Activated CD8-positive, alpha-beta memory T cell treated with anti-CD3 and anti-CD28 coated beads, Interleukin-2, amount 50 U/mL, for 1 hour (primary cell): Measurements from ENCODE around the gene AK5.

Source experiments
- DNase-seq: peaks from one replicate; pipeline ENCODE4 v3.0.0-alpha.2; 2020; ENCODE audit errors: extremely low read depth

The AK5 gene

DNA sequence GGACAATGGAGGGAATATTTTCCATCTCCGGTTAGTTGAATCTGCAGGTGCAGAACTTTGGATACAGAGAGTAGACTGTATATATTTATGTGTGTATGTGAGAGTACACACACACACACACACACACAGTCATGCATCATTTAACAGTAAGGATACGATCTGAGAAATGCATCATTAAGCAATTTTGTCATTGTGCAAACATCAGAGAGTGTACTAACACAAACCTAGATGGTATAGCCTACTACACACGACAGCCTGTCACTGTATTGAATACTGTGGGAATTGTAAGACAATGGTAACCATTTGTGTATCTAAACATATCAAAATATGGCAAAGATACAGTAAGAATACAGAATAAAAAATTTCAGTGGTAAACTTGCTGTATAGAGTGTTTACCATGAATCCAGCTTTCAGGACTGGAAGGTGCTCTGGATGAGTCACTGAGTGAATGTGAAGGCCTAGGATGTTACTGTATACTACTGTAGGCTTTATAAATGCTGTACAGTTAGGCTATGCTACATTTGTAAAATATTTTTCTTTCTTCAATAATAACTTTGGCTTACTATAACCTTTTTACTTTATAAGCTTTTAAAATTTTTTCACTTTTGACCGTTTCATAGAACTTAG, 262.1 kb downstream of the AK5 start:
- no peak for DNase-seq

DNA sequence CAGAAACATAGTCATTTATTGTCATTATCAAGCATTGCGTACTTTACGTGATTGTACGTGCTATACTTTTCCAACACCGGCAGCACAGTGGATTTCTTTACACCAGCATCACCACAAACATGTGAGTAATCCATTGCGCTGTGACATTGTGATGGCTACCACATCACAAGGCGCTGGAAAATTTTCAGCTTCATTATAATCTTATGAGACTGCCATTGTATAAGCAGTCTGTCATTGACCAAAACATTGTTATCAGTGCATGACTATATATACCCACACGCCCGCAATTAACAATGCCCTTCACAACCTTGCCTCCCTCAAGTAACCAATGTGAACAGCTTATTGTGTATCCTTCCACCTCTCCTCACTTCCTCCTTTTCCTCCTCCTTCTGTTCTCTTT, 263.0 kb downstream of the AK5 start:
- no peak for DNase-seq

DNA sequence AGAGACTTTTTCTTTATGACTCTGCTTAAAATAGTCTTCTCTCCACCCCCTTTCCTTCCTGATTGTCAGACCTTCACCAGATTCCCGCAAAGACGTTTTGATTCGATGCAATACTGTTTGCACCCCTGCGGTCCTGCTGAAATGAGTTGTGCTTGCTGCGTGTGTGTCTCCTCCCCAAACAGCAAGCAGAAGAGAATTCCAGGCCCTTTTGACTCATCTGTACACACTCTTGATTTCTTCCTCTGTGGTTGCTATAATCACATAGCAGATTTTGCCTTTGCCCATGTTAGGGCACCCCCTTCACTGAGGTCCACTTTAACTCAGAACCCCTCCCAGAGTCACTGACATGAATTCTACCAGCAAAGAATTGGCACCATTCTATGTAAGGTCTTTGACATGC, 264.2 kb downstream of the AK5 start:
- DNase-seq: no peak

DNA sequence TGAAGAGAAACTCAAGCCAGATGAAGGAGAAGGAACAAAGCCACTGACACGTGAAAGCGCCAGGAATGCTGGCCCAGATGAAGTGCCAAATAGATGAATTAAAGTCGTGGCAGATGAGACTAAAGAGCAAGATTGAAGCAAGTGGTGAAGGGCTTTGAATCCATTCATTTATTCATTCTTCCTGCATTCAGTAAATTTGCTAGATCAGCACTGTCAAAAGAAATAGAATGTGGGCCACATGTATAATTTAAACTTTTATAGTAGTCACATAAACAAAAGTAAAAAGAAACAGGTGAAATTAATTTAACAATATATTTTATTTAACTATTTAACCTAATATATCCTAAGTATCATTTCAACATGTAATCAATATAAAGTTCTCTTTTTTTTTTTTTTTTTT, 265.1 kb downstream of the AK5 start:
- DNase-seq: no peak

DNA sequence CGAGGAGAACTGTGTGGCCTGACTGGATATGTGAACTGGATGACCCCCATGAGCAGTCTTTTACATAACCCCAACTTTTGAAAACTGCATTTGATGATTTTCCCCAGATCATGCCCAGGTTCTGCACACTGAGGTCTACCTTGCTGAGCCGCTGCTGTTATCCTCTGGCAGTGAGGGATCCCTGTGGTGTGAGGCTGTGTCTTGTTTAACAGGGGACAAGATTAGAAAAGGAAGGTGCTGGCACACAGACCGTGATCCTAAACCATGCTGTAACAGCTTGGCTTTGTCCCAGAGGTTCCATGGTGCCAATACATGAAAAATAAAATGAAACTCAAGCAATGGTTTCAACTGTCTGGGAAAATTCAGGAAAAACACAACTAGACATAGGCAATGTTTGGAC, 266.5 kb downstream of the AK5 start:
- no peak for DNase-seq

DNA sequence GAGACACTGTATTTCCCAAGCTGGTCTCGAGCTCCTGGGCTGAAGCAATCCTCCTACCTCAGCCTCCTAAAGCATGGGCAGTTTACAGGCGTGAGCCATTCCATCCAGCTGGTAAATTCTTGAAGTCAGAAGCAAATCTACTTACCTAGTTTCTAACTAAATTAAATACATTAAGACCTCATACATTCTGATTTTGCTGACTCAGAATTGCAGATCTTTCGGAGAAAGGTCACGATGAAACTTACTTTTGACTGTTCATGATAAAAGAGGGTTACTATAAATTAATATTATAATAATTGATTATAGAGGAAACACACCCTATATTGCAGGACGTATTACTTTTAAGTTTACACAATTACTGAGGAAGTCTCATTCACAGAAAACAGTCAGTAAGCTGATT, 268.3 kb downstream of the AK5 start:
- DNase-seq: no peak

DNA sequence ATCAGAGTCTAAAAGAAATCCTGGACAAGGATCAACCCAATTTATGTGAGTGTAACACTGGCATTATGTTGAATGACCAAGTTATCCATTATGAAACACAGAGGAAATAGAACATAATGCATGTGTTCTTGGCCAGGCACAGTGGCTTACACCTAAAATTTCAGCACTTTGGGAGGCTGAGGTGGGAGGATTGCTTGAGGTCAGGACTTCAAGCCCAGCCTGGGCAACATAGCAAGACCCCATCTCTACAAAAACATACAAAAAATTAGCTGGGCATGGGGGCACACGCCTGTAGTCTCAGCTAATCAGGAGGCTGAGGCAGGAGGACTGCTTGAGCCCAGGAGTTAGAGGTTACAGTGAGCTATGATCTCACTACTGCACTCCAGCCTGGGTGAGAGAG, 270.8 kb downstream of the AK5 start:
- no peak for DNase-seq

DNA sequence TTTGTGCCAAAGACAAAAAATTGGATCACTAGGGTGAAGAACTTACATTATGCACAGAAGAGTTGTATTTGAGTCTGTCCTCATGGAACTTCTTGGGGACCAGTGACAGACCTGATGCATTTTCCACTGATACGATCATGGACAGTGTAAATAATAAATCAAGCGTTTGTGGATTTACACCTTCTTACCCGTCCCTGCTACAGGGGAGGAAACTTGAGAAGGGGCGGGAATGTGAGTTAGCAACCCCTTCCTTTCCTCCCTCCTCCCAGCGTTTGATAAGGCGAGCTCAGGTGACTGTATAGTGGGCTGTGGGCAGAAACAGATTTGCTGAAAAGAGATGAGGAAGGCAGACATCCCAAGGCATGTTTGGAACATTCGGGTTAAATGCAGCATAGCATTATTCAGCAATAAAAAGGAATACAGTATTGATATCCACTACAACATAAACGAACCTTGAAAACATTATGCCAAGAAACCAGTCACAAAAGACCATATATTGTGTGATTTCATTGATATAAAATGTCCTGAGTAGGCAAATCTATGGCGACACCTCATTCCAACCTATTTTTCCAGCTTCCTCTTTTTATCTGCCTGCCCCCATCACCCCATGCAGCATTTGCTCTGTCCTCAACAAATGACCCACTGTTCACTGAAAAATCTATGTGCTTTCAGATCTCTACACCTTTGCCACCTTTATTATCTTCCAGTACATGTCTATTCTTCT, 271.9 kb downstream of the AK5 start:
- no peak for DNase-seq

DNA sequence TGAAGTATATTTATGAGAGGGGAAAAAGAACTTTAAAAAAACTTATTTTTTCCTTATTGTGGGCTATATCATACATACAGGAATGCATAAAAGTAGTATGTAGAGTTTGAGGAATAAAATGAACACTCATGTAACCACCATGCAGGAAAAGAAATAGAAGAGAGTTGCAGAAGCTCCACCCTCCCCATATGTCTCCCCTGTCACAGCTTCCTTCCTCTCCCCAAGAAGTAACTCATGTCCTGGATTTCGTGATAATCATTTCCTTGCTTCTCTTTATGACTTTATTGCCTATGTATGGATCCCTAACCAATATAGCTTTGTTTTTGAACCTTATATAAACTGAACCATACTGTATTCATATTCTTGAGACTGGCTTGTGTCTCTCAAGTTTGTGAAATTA, 274.2 kb downstream of the AK5 start:
- no peak for DNase-seq

DNA sequence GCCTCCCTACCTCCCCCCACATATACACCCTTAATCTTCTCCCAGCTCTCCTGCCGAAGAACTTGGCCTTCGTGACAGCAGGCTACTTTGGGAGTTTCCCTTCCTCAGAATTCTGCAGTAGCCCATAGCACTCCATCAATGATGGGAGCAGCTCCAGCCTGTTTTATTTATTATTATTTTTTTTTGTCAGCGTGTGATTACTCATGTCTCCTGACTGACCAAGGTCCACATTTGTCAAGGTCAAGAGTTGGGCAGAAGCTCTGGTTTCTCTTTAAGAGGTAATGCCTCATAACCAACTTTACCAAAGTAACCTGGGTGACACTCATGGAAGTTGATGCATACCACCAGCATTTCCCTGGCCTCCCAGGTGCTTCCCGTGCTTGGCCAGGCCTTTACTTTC, 275.2 kb downstream of the AK5 start:
- DNase-seq: no peak

DNA sequence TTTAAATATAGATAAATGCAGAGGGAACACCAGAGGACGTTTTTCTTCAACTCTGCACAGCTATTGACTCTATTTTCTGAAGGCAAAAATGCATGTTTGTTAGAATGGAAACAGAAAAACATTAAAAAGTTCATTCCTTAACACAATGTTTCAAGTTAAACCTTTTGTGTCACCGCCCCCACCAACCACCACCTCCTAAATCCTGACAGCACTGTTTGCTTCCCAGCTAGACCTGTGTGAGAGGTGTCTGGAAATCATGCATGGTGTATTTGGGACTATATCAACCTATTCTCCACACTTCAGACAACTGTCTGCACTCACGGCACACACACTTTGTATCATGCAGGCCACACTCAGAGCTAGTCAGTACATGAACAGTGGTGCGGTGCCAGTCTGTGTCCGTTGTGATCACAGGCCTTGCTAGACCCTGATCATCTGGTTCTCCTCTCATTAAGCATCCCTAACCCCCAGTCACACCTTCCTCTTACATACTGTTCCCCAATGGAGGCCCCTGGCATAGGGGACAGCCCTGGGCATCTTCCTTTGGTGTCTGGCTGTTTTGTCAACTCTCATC, 276.9 kb downstream of the AK5 start:
- no peak for DNase-seq

DNA sequence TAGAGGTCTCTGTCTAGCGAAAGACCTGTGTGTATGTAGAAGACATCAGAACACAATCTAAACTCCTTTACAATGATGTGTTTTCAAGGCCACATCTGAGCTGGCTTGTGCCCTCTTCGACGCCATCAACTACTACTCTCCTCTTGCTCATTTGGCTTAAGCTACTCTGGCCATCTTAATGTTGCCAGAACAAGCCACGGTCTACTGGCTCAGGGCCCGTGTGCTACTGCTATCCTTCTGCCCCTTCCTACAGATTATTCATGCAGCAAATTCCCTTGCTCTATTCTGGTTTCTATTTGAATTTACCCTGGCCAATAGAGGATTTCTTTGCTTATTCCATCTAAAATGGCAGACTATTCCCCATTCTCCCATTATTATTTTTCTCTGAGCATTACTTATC, 278.9 kb downstream of the AK5 start:
- DNase-seq: no peak

DNA sequence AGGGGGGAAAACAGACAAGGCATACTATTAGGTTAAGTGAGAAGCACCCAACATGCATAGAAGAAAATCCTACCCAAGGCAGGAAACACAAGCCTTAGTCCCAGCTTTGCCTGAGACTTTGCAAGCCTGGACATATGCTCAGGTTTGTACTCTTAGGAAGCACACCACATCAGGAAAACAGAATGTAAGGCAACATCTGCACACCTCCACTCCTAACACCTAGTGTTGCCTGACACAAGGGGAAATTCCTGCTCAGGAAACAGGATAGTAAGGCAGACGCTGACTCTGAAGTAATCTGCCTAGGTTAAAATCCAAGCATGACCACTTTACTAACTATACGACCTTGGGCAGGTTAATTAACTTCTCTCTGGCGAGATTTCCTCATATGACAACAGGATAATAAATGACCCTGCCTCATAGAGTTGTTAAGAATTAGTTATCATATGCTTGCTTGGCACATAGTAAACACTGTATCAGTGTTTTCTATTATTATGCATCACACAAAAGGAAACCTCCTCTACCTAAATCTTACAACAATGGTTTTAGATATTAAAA, 280.9 kb downstream of the AK5 start:
- DNase-seq: no peak

DNA sequence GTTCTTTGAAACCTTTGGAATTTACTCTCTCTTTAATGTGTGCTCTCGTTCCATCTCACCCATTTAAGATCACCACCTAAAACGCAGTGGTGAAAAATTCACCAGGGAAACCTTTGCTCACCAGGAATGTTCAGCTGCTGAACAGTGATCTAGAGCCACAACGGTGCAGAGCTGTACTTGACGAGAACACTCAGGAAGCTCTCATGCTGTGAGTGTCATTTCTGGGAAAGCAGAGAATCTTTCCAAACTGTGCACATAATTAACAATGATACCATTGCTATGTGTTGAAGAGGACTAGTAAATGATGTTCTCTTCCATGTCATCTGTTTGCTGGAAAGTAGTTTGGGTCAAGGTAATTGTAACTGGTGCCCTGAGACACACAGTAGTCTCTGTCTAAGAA, 283.5 kb downstream of the AK5 start:
- no peak for DNase-seq

DNA sequence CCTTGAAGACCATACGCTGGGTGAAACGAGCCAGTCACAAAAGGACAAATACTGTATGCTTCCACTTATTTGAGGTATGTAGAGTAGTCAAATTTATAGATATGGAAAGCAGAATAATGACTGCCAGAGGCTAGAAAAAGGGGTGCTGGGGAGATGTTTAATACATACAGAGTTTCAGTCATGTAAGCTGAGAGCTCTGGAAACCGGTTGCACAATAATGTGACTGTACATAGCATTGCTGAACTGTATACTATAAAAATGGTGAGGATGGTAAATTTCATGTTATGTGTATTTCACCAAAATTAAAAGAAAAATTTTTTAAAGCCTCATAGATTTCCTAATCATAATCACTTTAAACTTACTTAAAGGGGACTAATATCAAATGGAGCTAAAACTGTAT, 289.8 kb downstream of the AK5 start:
- no peak for DNase-seq

DNA sequence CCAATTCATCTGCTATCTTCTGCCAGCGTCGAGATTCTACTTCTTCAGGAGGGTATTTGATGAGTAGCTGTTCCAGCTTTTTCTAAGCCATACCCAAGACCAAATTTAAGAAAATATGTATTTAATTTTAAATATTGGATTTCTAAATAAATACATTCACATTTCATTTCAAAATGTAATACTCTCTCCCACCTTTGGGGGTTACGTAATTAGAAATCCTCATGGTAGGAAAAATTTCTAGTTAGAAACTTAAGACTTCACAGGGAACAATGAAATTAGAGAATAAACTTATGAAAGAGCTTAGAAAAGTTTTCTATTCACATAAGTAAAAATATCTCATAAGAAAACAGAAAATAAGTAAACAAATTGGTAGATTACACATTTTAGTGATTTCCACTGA, 297.7 kb downstream of the AK5 start:
- DNase-seq: no peak

DNA sequence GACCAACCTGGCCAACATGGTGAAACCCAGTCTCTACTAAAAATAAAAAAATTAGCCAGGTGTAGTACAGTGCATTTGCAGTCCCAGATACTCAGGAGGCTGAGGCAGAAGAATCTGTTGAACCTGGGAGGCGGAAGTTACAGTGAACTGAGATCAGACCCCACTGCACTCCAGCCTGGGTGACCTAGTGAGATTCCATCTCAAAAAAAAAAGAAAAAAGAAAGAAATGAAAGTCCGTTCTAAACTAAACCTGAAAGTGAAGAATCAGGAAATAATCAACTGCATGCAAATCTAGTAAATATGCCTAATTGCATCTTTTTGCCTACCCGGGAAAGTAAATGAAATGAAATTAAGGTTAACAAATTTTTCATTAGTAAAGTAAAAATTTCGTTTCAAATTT, 301.1 kb downstream of the AK5 start:
- no peak for DNase-seq

DNA sequence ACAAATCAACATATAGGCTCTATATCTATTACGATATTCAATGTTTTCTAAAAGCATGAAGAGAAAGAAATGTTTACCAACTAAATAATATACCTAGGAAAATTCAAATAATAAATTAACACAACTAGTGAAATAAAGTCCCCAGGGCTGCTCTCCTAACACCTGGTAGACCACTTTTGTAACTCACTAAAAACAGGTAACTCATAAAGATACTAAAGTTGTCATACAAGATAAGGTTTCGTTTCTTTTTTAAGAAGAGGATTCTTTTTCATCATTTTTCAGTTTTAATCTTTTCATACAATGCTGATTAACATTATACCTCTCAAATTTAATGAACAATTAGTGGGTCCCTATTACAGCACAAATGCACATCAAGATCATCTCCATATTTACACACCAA, 301.7 kb downstream of the AK5 start:
- DNase-seq: no peak

DNA sequence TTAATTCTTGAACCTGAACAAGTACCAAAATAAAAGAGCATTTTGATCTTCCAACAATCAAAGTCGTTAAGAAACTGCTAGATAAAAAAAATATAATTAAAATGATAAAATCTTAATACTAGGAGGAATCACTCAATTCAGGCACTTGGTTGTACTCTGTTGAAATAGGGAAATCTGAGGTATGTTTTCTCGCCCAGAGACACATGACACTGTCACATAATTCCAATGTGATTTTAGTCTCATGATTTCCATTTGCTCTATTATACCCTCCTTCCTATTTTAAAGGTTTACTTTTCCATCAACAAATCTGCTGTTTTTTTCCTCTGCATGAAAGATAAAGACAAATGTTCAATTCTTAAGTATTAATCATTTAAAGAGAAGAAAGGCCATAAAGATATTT, 303.1 kb downstream of the AK5 start:
- DNase-seq: no peak

DNA sequence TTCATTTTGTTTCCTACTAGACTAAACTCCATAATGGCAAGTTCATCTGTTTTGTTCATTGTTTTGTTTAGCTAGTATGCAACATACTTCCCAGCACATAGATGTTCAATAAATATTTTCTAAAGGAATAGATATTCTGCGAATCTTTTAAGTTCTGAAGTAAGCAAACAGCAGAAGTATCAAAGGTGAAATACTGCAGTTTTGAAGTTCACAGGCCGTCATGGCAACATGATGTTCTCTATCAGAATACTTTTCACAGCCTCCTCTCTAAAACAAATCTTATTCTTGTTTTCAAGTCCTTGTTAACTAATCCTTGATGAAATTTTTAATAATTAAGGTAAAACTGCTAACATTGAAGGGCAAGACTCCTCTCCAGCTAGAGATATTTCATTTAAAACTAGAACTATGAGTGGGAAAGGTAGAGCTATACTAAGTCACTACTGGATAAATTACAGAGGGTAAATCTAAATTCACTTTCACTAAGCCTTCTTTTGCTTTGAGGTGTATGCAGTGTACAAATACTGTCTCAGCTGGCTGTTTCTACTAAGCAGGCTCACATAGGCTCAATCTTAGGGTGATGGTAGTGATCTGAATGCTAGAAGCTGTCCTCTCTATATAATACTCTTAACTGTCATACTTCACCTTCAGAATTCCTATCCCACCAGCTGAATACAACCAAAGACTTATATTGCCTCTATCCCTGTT, 303.9 kb downstream of the AK5 start:
- no peak for DNase-seq

DNA sequence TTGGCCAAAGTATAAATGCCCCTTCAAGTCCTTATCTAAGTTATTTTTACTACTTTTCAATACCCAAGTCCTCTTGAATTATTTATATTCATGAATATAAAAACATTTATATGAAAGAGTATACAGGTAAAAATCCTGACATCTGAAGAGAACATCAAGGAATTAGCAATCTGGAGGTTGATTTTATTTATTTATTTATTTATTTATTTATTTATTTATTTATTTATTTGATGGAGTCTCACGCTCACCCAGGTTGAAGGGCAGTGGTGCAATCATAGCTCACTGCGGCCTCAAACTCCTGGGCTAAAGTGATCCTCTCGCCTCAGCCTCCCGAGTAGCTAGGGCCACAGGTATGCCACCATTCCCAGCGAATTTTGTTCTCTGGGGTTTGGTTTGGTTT, 307.4 kb downstream of the AK5 start:
- DNase-seq: no peak

DNA sequence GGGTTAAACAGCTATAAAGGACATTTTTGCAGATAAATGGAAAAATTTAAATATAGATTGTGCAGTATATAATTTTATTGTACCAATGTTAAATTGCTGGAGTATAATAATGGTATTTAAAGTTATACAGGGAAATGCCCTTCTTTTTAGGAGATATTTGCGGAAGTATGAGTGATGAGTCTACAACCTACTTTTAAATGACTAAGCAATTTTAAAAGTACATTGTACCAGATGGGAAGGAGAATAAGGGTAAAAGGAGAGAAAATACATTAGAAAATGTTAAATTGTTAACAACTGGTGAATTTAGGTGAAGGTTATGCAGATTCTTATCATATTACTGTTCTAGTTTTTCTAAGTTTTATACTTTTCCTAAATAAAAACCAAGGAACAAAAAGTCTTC, 308.8 kb downstream of the AK5 start:
- no peak for DNase-seq

DNA sequence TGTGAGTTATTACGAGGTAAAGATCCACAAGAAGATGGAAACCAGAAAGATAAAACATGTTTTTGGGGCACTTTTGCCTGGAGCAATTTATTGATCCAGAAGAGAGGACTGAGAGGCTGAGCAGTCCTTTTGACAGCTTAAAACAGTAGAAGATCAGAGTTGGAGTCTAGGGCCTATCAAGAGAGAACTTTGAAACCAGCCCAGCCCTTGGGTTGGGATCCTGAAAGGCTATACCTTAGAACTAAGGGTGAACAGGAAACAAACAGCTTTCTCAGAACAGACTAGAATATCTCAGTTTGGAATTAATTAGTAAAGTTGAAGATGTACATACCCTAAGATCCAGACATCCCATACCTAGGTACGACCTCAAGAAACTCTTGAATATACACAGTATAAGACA, 311.1 kb downstream of the AK5 start:
- no peak for DNase-seq
